ENCODE measurements around the gene EIF4EBP2.

EIF4EBP2 gene, protein sequence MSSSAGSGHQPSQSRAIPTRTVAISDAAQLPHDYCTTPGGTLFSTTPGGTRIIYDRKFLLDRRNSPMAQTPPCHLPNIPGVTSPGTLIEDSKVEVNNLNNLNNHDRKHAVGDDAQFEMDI
- total RNA-seq: 31.8 to 172 (median 80.1) reads per million in 17 experiments

DNA sequence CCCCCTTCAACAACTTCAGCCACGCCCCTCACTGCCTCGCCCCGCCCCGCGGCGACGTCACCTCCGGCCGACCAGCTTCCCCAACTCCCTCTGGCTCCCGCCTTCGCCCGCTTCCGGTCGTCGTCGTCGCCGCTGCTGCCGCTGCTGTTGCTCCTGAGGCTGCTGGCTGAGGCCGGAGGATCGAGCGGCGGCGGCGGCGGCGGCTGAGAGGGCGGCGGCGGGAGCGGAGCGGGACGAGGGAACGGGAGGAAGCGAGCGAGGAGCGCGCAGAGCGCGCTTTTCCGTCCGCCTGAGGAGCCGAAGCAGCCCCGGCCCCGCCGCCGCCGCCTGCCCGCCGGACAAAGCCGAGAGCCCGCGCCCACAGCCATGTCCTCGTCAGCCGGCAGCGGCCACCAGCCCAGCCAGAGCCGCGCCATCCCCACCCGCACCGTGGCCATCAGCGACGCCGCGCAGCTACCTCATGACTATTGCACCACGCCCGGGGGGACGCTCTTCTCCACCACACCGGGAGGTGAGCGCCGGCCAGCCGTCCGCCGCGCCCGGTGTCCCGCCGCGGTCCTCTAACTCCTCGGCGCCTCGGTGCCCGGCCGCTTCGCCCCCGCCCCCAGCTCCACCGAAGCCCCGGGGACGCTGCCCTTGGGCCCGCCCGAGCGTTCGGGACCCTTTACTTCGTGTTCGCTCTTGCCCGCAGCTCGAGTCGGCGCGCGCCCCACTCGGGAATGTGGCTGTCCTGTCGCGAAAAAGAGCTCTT lies at the start of gene EIF4EBP2:
TSS of gene EIF4EBP2 (plus strand) at position 110 of the 751 bp plus-strand sequence. CDS start at position 367, 257 bp downstream.
- peak; percentile 96 to 99 (median 98) for DNase-seq

DNA sequence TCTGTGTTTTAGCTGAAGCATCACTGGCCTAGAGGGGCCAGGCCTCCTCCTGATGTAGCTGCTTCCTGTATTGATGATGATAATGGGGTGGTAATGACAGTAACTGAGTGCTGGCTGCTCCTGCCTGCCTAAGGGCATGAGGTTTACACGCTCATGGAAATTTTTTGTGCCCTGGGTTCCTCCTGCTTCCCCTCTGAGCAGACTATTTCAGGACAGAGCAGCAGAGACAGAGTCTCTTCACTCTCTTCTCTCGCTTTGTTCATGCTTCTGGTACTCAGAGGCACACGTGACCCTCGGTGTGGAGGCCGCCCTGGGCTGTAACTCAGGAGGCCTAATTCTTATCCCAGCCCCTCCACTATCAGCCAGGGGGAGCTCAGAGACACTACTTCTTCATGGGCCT lies 49.4 kb upstream of the EIF4EBP2 start:
- DNase-seq: peak in 1 of 4 experiments; percentile 20

DNA sequence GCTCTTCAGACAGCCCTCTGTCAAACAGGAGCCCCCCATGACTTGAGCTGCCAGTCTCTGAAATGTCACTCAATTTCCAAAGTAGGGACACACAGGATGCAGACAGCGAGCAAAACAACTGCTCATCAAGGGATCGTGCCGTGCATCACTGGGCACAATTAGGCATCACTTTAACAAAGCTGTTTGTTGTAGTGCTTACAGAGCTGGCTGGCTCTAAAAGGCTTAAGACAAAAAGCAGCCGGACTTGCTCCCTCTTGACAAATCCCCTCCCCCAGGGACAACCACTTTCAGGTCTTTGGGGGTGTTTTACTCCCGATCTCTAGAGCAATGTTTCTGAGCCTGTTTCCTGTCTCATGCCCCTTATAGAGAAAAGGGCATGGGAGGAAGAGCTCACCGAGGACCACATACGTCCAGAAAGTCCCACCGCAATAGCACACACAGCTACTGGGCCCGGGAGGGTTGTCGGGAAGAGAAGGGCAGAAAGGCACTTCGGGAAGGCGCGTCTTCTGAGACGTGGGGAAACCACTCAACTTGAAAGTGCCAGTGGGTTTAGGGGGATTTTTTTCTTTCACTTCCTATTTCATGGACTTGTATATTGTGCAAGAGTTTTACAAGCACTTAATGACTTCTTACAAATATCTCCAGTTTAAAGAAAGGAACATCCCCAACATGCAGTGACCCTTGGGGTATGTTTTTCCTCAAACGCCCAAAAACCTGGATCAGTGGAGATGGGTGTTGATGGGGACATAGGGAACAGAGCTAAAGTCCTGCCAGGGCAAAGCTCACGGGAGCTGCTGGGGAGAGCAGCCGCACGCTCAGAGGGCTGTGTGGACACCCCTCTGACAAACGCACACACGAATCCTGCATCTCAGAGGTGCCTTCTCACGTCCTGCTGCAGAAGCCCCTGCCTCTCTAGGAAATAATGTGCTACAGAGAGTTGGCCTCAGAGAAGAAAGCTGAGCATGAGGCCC lies 48.6 kb upstream of the EIF4EBP2 start:
- DNase-seq: peak; percentile 59 to 86 (median 76)

DNA sequence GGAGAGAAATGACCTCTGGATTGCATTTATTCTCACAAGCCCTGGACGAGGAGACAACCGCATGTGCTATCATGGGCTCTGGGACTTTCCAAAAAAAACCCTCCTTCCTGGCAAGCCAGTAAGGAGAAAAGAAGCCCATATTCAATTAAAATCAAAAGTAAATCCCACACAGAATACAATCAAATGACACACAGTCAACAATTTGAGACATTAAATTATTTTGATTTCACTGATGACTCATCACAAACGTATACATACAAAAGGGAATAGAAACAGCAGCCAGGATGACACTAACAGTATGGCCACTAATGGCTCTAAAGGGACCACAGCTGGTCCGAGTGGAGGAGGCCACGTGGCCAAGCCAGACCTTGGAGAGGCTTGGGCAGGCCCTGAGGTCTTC lies 46.4 kb upstream of the EIF4EBP2 start:
- peak; percentile 29 to 64 (median 51) for DNase-seq

DNA sequence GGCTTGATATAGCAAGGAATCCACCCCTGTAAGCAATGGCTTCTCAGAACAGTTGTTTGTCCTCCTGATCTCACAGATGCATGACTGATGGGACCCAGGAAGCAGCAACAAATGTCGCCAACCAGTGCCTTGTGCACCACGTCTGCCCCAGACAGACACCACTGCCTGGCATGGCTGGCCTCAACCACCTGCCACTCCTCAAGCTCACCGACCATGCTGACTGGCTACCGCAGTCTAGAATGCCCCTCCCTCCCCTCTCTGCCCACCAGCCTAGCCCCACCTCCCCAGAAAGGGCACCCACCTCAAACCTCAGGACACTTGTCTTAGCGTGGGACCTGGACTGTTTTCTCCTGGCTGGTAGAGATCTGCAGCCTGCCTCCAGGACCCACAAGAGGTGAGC lies 45.5 kb upstream of the EIF4EBP2 start:
- no peak for DNase-seq

DNA sequence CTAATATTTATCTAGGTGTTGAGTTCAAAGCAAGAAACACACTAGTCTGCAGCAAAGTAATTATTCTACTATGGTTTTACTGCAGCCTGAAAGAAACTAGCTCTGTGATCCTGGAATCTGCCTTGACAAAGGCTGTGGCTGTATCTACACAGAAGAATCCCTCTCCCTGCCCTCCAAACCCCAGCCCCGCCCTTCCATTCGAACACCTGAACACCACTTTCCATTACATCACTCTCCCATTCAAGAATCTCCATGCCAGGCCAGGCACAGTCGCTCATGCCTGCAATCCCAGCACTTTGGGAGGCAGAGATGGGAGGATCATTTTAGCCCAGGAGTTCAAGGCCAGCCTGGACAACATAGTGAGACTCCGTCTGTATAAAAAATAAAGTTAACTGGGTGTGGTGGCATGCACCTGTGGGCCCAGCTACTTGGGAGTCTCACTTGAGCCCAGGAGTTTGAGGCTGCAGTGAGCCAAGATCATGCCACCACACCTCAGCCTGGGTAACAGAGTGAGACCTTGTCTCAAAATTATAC lies 44.9 kb upstream of the EIF4EBP2 start:
- no peak for DNase-seq

GRCh38 chr10:70360215-70360614 lies 43.7 kb upstream of the EIF4EBP2 start:
- DNase-seq: no peak

GRCh38 chr10:70362328-70362727 lies 41.6 kb upstream of the EIF4EBP2 start:
- DNase-seq: no peak

DNA sequence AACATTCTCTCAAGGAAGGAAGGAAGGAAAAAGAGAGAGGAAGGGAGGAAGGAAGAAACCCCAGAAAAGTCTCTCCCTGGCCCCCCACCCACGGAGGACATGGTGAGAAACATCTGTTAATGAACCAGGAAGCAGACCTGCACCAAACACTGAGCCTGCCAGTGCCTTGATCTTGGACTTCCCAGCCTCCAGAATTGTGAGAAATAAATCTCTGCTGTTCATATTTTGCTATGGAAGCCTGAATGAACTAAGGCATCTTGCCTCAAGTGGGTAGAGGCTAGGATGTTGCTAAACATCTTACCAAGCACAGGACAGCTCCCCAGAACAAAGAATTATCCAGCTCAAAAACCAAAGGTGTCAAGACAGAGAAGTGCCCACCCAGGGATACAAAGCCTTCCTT lies 40.7 kb upstream of the EIF4EBP2 start:
- DNase-seq: no peak

GRCh38 chr10:70363971-70364771 lies 39.8 kb upstream of the EIF4EBP2 start:
- peak; percentile 88 to 93 (median 91) for DNase-seq

DNA sequence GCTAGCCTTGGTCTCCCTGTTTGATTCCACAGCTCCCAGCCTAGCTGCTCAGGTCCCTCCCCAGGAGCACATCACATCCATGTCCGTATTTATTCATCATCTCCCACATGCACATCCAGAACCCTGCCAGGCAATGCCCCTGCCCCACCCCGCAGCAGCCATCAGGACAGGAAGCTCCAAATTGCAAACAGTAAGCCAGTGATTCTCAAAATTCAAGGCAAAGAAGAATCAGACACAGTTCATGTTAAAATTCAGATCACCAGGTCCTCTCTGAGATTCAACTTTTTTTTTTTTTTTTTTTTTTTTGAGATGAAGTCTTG lies 39.2 kb upstream of the EIF4EBP2 start:
- DNase-seq: no peak

- no peak for DNase-seq
These were observed 36.6 kb upstream of the EIF4EBP2 start for GRCh38 chr10:70367195-70367796.

DNA sequence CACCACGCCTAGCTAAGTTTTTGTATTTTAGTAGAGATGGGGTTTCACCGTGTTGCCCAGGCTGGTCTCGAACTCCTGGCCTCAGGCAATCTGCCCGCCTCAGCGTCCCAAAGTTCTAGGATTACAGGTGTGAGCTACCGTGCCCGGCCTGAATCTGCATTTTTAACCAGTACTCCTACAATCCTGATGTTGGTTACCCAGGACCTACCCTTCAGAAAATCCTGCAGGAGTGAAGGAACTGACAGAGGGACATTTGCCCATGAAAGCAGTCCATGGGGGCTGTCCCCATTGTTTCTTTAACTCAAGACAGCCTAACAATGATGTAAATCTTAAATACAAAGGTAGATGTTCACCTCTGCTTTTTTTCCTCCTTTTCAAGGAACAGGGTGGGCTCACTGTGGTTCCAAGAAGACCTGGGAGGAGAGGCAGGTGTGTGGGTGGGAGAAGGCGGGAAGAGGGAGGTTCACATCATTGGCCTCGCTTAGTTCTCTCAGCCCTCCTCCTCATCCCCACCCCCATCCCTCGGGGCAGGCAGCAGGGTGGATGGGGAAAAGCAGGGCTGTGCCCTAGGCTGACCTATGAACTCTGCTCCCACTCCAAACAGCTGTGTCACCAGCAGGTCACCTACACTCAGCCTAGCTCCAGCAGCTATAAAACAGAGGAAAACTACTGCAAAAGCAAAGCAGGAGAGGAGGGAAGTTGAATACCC lies 35.0 kb upstream of the EIF4EBP2 start:
- no peak for DNase-seq

- DNase-seq: no peak
These were observed 34.4 kb upstream of the EIF4EBP2 start for GRCh38 chr10:70369498-70370018.

- DNase-seq: no peak
These were observed 33.2 kb upstream of the EIF4EBP2 start for GRCh38 chr10:70370766-70371165.

- DNase-seq: no peak
These were observed 32.1 kb upstream of the EIF4EBP2 start for GRCh38 chr10:70371846-70372245.

GRCh38 chr10:70374775-70375614 lies 28.9 kb upstream of the EIF4EBP2 start:
- DNase-seq: no peak

- DNase-seq: no peak
These were observed 27.2 kb upstream of the EIF4EBP2 start for GRCh38 chr10:70376436-70377378.

DNA sequence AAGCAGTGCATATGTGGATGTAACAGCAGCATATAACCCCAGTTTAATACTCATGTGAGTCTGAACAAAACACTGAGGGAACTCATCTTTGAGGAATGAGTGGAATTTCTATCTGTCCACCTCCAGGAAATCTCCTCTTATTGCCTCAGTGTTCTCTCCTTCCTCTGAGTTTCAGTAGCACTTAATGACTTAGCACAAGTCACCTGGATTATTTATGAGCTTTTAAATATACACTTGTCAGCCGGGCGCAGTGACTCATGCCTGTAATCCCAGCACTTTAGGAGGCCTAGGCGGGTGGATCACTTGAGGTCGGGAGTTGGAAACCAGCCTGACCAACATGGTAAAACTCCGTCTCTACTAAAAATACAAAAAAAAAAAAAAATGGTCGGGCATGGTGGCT lies 25.8 kb upstream of the EIF4EBP2 start:
- no peak for DNase-seq
